ENCODE data around the gene PAQR4.

Gene PAQR4

GRCh38 chr16:2966043-2966807 is 2.9 kb upstream of the PAQR4 start:
- no peak for DNase-seq

- DNase-seq: no peak
Observed at GRCh38 chr16:2966808-2967191, 2.3 kb upstream of the PAQR4 start.

- no peak for DNase-seq
Observed at GRCh38 chr16:2967211-2967631, 1.9 kb upstream of the PAQR4 start.

GRCh38 chr16:2967721-2968161 is 1.4 kb upstream of the PAQR4 start:
- no peak for DNase-seq

GRCh38 chr16:2968368-2968737 is 795 bp upstream of the PAQR4 start:
- no peak for DNase-seq

GRCh38 chr16:2969545-2970521 is 685 bp downstream of the PAQR4 start:
- peak in 12 of 14 donors; percentile 26 to 81 (median 50) for DNase-seq

- peak in 1 of 14 donors; percentile 20 for DNase-seq
Observed at GRCh38 chr16:2970563-2970962, 1.4 kb downstream of the PAQR4 start.

GRCh38 chr16:2971134-2971984 is 2.2 kb downstream of the PAQR4 start:
- no peak for DNase-seq

- peak in 3 of 14 donors; percentile 15 to 24 (median 16) for DNase-seq
Observed at GRCh38 chr16:2971985-2972784, 3.0 kb downstream of the PAQR4 start.

- DNase-seq: peak in 10 of 14 donors; percentile 15 to 69 (median 40)
Observed at GRCh38 chr16:2973093-2973492, 3.9 kb downstream of the PAQR4 start.

GRCh38 chr16:2973605-2974318 is 4.6 kb downstream of the PAQR4 start:
- peak in 6 of 14 donors; percentile 20 to 54 (median 35) for DNase-seq

- DNase-seq: no peak
Observed at GRCh38 chr16:2974319-2975056, 5.3 kb downstream of the PAQR4 start.

GRCh38 chr16:2975161-2975795 is 6.1 kb downstream of the PAQR4 start:
- no peak for DNase-seq

GRCh38 chr16:2976201-2976600 is 7.1 kb downstream of the PAQR4 start:
- DNase-seq: peak in 4 of 14 donors; percentile 5 to 64 (median 12)

GRCh38 chr16:2976673-2977072 is 7.5 kb downstream of the PAQR4 start:
- DNase-seq: no peak

GRCh38 chr16:2977440-2977839 is 8.3 kb downstream of the PAQR4 start:
- DNase-seq: peak in 3 of 14 donors; percentile 8 to 17 (median 10)

GRCh38 chr16:2979669-2980226 is 10.6 kb downstream of the PAQR4 start:
- no peak for DNase-seq

GRCh38 chr16:2980227-2981176 is 11.4 kb downstream of the PAQR4 start, which contains the start of gene PKMYT1:
Gene PKMYT1 (minus strand): TSS chr16:2980446. CDS start chr16:2979657, 789 bp downstream.
- DNase-seq: peak; percentile 21 to 93 (median 82)
